Fibroblast of skin of right quadriceps (primary cell): ENCODE results near the gene IGFBP1.
"Not testable (repeated sequence)": the region's sequence is repeated elsewhere in the genome, so short reads cannot be mapped to it uniquely, and the experiment has no call there.

ENCODE experiments used
- DNase-seq: peaks from one replicate; pipeline ENCODE4 v3.0.0-alpha.2; 2013

The IGFBP1 gene

DNA sequence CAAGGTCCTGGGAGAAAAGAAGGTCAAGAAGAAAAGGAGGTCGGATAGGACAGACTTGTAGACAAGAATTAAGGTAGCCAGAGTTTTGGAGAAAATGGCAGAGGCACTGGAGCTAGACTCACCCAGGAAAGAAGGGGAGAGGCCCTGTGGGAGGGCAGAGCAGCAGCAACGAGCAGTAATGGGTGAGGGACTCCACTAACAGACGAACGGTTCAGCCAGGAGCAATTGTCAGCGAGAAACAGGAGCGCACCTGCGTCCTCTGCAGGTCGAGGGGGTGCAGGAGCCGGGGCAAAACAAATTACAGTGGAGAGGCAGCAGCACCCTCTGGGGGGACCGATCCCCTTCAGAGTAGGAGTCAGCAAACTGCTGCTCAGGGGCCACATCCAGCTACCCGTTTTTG, 51.3 kb downstream of the IGFBP1 start:
- no peak for DNase-seq

GRCh38 chr7:45940237-45940781, 52.0 kb downstream of the IGFBP1 start:
- not testable (repeated sequence) for DNase-seq

DNA sequence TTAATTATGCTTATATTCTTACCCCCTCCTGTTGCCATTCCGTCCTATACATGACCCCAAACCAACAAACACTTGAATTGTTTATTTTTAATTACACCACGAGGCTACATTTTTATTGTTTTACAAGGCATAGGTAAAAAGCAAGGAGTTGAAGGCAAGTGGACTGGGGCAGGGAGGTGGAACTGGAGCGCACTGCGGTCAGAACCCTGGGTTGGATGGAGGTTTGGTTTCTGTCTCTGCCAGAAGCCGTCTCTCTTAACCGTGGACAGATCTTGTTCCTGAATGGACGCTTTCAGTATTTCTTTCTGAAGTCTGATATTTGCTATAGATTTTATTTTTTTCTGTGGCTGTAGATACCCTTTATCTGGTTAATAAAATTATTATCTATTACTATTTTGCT, 52.7 kb downstream of the IGFBP1 start:
- no peak for DNase-seq
